IMR-90 (cell line): ENCODE data around the gene ANO7. TPM values are rescaled to one million over a fixed set of nuclear protein-coding genes. Genes with fewer than 3 reads are reported as not detected.
A peak's percentile ranks its signal among the peaks of the same experiment; 100 is the strongest.

Experiments
- ATAC-seq: fragments of 200-7000 bp; cut with Tn5 transposase; 2 replicates; pipeline ENCODE4 v1.9.1; 2020; ENCODE audit warnings: low read depth, mild to moderate bottlenecking, moderate library complexity
- BruUV-seq: library from RNA; stranded (reverse); fragments of 400-500 nt; replicated peaks from 2 replicates; lab custom pipeline; 2021; lab: Mats Ljungman, UMichigan
- CTCF ChIA-PET: fragments of 300-600 bp; formaldehyde crosslinking; extraction: SDS; loops from one replicate; lab custom pipeline; 2021; ENCODE audit warnings: antibody characterized with exemption; lab: Yijun Ruan, JAX
- POLR2A ChIA-PET: fragments of 300-600 bp; sonication (Branson Sonifier 250); formaldehyde crosslinking; loops from one replicate; lab custom pipeline; 2022; ENCODE audit warnings: antibody characterized with exemption; ENCODE audit not compliant: unreplicated experiment; lab: Charles Lee
- DNase-seq: peaks from one replicate; pipeline ENCODE4 v3.0.0; 2013
- H2AFZ ChIP-seq: replicated peaks from 2 replicates; pipeline ENCODE3; 2013; ENCODE audit warnings: low read length, mild to moderate bottlenecking; ENCODE audit not compliant: poor library complexity
- H2AK5ac ChIP-seq: 2 replicates; pipeline ENCODE4 v1.6.1; 2013; ENCODE audit warnings: low read depth, low read length, inconsistent platforms
- H2AK9ac ChIP-seq: replicated peaks from 2 replicates; pipeline ENCODE3; 2013; ENCODE audit warnings: mild to moderate bottlenecking, low read depth, low read length, moderate library complexity; ENCODE audit not compliant: poor library complexity
- H2BK120ac ChIP-seq: 2 replicates; pipeline ENCODE4 v1.6.1; 2013; ENCODE audit warnings: low read depth, low read length, inconsistent platforms
- H2BK15ac ChIP-seq: 3 replicates; pipeline ENCODE4 v1.6.1; 2013; ENCODE audit warnings: low read depth, low read length, inconsistent platforms
- H2BK20ac ChIP-seq: 2 replicates; pipeline ENCODE4 v1.6.1; 2013; ENCODE audit warnings: low read depth, mild to moderate bottlenecking, inconsistent platforms, low read length, moderate library complexity
- H2BK5ac ChIP-seq: 2 replicates; pipeline ENCODE4 v1.6.1; 2013; ENCODE audit warnings: mild to moderate bottlenecking, low read depth, low read length, inconsistent platforms; ENCODE audit not compliant: poor library complexity, severe bottlenecking
- H3K14ac ChIP-seq: replicated peaks from 2 replicates; pipeline ENCODE4 v1.6.1; 2013; ENCODE audit warnings: low read depth, low read length, inconsistent platforms
- H3K18ac ChIP-seq: 2 replicates; pipeline ENCODE4 v1.6.1; 2013; ENCODE audit warnings: low read depth, low read length, control low read depth
- H3K23ac ChIP-seq: 2 replicates; pipeline ENCODE4 v1.6.1; 2013; ENCODE audit warnings: low read depth, low read length, inconsistent platforms
- H3K27ac ChIP-seq: 2 replicates; pipeline ENCODE4 v1.5.1; 2013; ENCODE audit warnings: mild to moderate bottlenecking, control low read depth, low read length; ENCODE audit not compliant: insufficient read depth
- H3K27me3 ChIP-seq: 2 replicates; pipeline ENCODE4 v1.6.1; 2013; ENCODE audit warnings: low read length; ENCODE audit not compliant: control insufficient read depth, insufficient read depth
- H3K36me3 ChIP-seq: 2 replicates; pipeline ENCODE4 v1.6.1; 2013; ENCODE audit warnings: low read length, mixed read lengths; ENCODE audit not compliant: control insufficient read depth, insufficient read depth
- H3K4ac ChIP-seq: 2 replicates; pipeline ENCODE4 v1.6.1; 2013; ENCODE audit warnings: low read depth, low read length, inconsistent platforms
- H3K4me1 ChIP-seq: 2 replicates; pipeline ENCODE4 v1.6.1; 2013; ENCODE audit warnings: low read length, mixed read lengths; ENCODE audit not compliant: control insufficient read depth, insufficient read depth
- H3K4me2 ChIP-seq: 2 replicates; pipeline ENCODE4 v1.6.1; 2013; ENCODE audit warnings: low read depth, mild to moderate bottlenecking, control low read depth, low read length, moderate library complexity
- H3K4me3 ChIP-seq: 2 replicates; pipeline ENCODE4 v1.5.1; 2013; ENCODE audit warnings: low read depth, mild to moderate bottlenecking, control low read depth, low read length, moderate library complexity; ENCODE audit not compliant: insufficient read depth
- H3K56ac ChIP-seq: 2 replicates; pipeline ENCODE4 v1.6.1; 2013; ENCODE audit warnings: low read length, inconsistent platforms; ENCODE audit not compliant: insufficient read depth; ENCODE audit errors: extremely low read depth
- H3K79me1 ChIP-seq, 2 experiments: 2 replicates each; pipeline ENCODE4 v1.6.1; 2013; ENCODE audit warnings: low read length in 2 of 2, inconsistent platforms in 1 of 2, low read depth in 1 of 2
- H3K9ac ChIP-seq: 2 replicates; pipeline ENCODE4 v1.6.1; 2013; ENCODE audit warnings: low read depth, low read length, control low read depth
- H3K9me1 ChIP-seq: 2 replicates; pipeline ENCODE4 v1.6.1; 2013; ENCODE audit warnings: low read length, inconsistent platforms; ENCODE audit not compliant: insufficient read depth
- H3K9me3 ChIP-seq: 2 replicates; pipeline ENCODE4 v1.6.1; 2013; ENCODE audit warnings: low read length; ENCODE audit not compliant: control insufficient read depth, insufficient read depth
- H4K20me1 ChIP-seq: 2 replicates; pipeline ENCODE4 v1.6.1; 2013; ENCODE audit warnings: low read length, inconsistent platforms; ENCODE audit not compliant: insufficient read depth
- H4K5ac ChIP-seq: 2 replicates; pipeline ENCODE4 v1.6.1; 2013; ENCODE audit warnings: mild to moderate bottlenecking, low read depth, low read length, control low read depth
- H4K8ac ChIP-seq, 2 experiments: 2 replicates each; pipeline ENCODE4 v1.6.1; 2013; ENCODE audit warnings: low read depth in 2 of 2, low read length in 2 of 2, control low read depth in 1 of 2, inconsistent platforms in 1 of 2
- H4K91ac ChIP-seq: 2 replicates; pipeline ENCODE4 v1.6.1; 2013; ENCODE audit warnings: low read depth, low read length, inconsistent platforms; ENCODE audit not compliant: insufficient read depth
- BHLHE40 ChIP-seq: fragments of 150-350 bp; IDR thresholded peaks from 2 replicates; pipeline ENCODE4 v1.6.1; 2016; ENCODE audit warnings: mild to moderate bottlenecking, low read depth, low read length
- CEBPB ChIP-seq: IDR thresholded peaks from 2 replicates; pipeline ENCODE4 v1.6.1; 2012; ENCODE audit warnings: low read depth, low read length, improper control_type of control experiment
- CHD1 ChIP-seq: IDR thresholded peaks from 2 replicates; pipeline ENCODE4 v1.6.1; 2012; ENCODE audit warnings: low read depth, low read length, improper control_type of control experiment
- CTCF ChIP-seq: conservative IDR thresholded peaks from 2 replicates; pipeline ENCODE4 v1.5.1; 2012; ENCODE audit warnings: mild to moderate bottlenecking, low read depth, low read length, improper control_type of control experiment
- FOS ChIP-seq: fragments of 150-350 bp; IDR thresholded peaks from 2 replicates; pipeline ENCODE4 v1.6.1; 2016; ENCODE audit warnings: low read depth, low read length
- MAFK ChIP-seq: IDR thresholded peaks from 2 replicates; pipeline ENCODE4 v1.6.1; 2012; ENCODE audit warnings: low read depth, low read length, improper control_type of control experiment
- MAZ ChIP-seq: IDR thresholded peaks from 2 replicates; pipeline ENCODE4 v1.6.1; 2012; ENCODE audit warnings: low read depth, mild to moderate bottlenecking, low read length, improper control_type of control experiment, moderate library complexity, borderline replicate concordance
- NFE2L2 ChIP-seq: fragments of 150-350 bp; IDR thresholded peaks from 2 replicates; pipeline ENCODE4 v1.6.1; 2016; ENCODE audit warnings: low read depth, mild to moderate bottlenecking, low read length
- POLR2A ChIP-seq: IDR thresholded peaks from 2 replicates; pipeline ENCODE4 v1.6.1; 2012; ENCODE audit warnings: mild to moderate bottlenecking, low read depth, low read length
- RAD21 ChIP-seq: IDR thresholded peaks from 2 replicates; pipeline ENCODE4 v1.6.1; 2012; ENCODE audit warnings: low read length, improper control_type of control experiment
- RCOR1 ChIP-seq: IDR thresholded peaks from 2 replicates; pipeline ENCODE4 v1.6.1; 2012; ENCODE audit warnings: mild to moderate bottlenecking, low read length, improper control_type of control experiment; ENCODE audit not compliant: insufficient replicate concordance
- SMC3 ChIP-seq: fragments of 150-350 bp; IDR thresholded peaks from 2 replicates; pipeline ENCODE4 v1.6.1; 2016; ENCODE audit warnings: low read depth, mild to moderate bottlenecking, antibody characterized with exemption, low read length, moderate library complexity
- WGBS, 2 experiments: methylation state at CpG; one replicate each; pipeline versions ENCODE4 v1.1.5 to v1.1.7; 2013; ENCODE audit warnings: missing lambda C conversion rate in 2 of 2; ENCODE audit not compliant: insufficient read length in 1 of 2; ENCODE audit errors: extremely low coverage in 2 of 2; 5-methylcytosine and 5-hydroxymethylcytosine counted together
- dilution Hi-C: fragments of 300-500 bp; cut with HindIII; formaldehyde crosslinking; loops from one replicate; pipeline ENCODE4 v1.14.3; 2018; ENCODE audit warnings: low sequenced_read_pairs; ENCODE audit not compliant: unreplicated experiment
- in situ Hi-C: fragments of 300-500 bp; cut with MboI; formaldehyde crosslinking; loops from 3 replicates; pipeline ENCODE4 v1.14.3; 2019; ENCODE audit warnings: low sequenced_read_pairs, inconsistent platforms, mixed read lengths
- intact Hi-C: fragments of 100-400 bp; cut with micrococcal nuclease; formaldehyde crosslinking; loops from 2 replicates; pipeline ENCODE4 v1.10.0; 2022
- polyA plus RNA-seq, 3 experiments: library from polyadenylated mRNA; depleted of rRNA; stranded (reverse); fragments of >200 nt; gene quantifications; 2 replicates each; pipeline ENCODE4 v1.2.3, GENCODE V29; 2012; ENCODE audit warnings: low replicate concordance in 1 of 3
- total RNA-seq: library from RNA; depleted of rRNA; stranded (reverse); fragments of >200 nt; gene quantifications from 2 replicates; pipeline ENCODE4 v1.2.3, GENCODE V29; 2012
- TF ChIP-seq, protein P1 (sequence below): fragments of 150-350 bp; IDR thresholded peaks from 2 replicates; pipeline ENCODE4 v1.6.1; 2017; ENCODE audit warnings: mild to moderate bottlenecking, antibody characterized with exemption, low read length, low read depth
- TF ChIP-seq, protein P2 (sequence below): fragments of 150-350 bp; IDR thresholded peaks from 2 replicates; pipeline ENCODE4 v1.6.1; 2016; ENCODE audit warnings: low read depth, mild to moderate bottlenecking, low read length, moderate library complexity, borderline replicate concordance

ANO7 gene
- total and polyA plus RNA-seq, 2 of the 4 experiments (the other 2 are of a cell fraction), result 0.36 to 3.4 TPM

DNA sequence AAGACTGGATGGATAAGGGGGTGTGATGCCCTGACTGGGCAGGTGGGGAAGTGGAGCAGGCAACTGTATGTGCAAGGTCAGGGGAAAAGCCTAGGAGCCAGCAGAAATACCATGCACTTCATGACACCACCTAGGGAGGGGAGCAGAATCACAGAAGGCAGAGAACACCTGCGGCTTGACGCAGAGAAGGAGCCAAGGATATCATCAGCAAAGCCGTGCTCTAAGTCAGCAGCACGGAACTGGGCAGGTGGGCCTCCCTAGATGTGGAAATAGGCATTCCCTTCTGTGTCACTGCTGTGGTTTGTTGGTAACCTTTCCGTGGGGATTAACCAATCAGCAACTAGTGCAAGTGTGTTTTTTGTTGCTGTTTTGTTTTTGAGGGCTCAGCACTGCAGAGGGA lies 85.7 kb downstream of the ANO7 start:
- Histone ChIP-seq H3K9ac (no peak overlapping the region), H3K4me1 (peaks cover 21% of the 10 kb centered on the region), H2AK9ac (no peak overlapping the region), H3K9me1 (peaks cover 26% of the 10 kb centered on the region), H2BK120ac (no peak overlapping the region), H3K27me3 (no peaks in the 10 kb centered on the region), H3K36me3 (peaks cover 8% of the 10 kb centered on the region), H2BK20ac (no peak overlapping the region), H4K8ac (no peak overlapping the region), H2BK15ac (no peak overlapping the region), H4K5ac (no peak overlapping the region), H3K23ac (no peak overlapping the region), H3K4me3 (no peak overlapping the region), H3K9me3 (no peaks in the 10 kb centered on the region), H2BK5ac (no peak overlapping the region), H2AK5ac (no peak overlapping the region), H3K27ac (no peak overlapping the region), H3K18ac (no peak overlapping the region), H3K4ac (no peak overlapping the region), H4K91ac (no peak overlapping the region), H3K56ac (no peak overlapping the region), H2AFZ (peak overlapping the region; percentile 47), H3K14ac (no peak overlapping the region), H3K4me2 (no peak overlapping the region), H3K79me1 (peaks cover 29 to 57% of the 10 kb centered on the region in 2 experiments), H4K20me1 (peaks cover 52% of the 10 kb centered on the region)
- ChIA-PET CTCF (no interaction called here), POLR2A (no interaction called here)
- dilution Hi-C loops (no loop called here), in situ Hi-C loops (no loop called here), intact Hi-C loops (loop anchor here (5.0 kb wide), 1 partner anchor 233 kb away; the partner anchor contains the start of gene STK25)
- TF ChIP-seq CHD1 (no peak), POLR2A (no peak), FOS (no peak), RAD21 (no peak), NFE2L2 (no peak), MAFK (no peak), CTCF (no peak), MAZ (no peak), BHLHE40 (no peak), CEBPB (no peak), SMC3 (no peak), RCOR1 (no peak)
- TF ChIP-seq, protein P1, sequence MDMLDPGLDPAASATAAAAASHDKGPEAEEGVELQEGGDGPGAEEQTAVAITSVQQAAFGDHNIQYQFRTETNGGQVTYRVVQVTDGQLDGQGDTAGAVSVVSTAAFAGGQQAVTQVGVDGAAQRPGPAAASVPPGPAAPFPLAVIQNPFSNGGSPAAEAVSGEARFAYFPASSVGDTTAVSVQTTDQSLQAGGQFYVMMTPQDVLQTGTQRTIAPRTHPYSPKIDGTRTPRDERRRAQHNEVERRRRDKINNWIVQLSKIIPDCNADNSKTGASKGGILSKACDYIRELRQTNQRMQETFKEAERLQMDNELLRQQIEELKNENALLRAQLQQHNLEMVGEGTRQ, result no peak
- TF ChIP-seq, protein P2, sequence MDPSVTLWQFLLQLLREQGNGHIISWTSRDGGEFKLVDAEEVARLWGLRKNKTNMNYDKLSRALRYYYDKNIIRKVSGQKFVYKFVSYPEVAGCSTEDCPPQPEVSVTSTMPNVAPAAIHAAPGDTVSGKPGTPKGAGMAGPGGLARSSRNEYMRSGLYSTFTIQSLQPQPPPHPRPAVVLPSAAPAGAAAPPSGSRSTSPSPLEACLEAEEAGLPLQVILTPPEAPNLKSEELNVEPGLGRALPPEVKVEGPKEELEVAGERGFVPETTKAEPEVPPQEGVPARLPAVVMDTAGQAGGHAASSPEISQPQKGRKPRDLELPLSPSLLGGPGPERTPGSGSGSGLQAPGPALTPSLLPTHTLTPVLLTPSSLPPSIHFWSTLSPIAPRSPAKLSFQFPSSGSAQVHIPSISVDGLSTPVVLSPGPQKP, result no peak
- WGBS, 2 experiments, result 83% methylated on average over 3 of the region's 5 CpGs; no CpG with 5 or more reads in 1 of the 2 experiments
- BruUV-seq, result no TSS peak
- DNase-seq (no peak), ATAC-seq (no peak)
